HEK293 (cell line): ENCODE measurements around the gene GRB10.

Source experiments
- CTCF ChIA-PET: fragments of 350-600 bp; formaldehyde crosslinking; extraction: SDS; loops from one replicate; lab custom pipeline; 2021; ENCODE audit warnings: antibody characterized with exemption; lab: Yijun Ruan, JAX
- POLR2A ChIA-PET: fragments of 300-600 bp; formaldehyde crosslinking; extraction: SDS; loops from one replicate; lab custom pipeline; 2020; ENCODE audit warnings: antibody characterized with exemption, inconsistent platforms; lab: Yijun Ruan, JAX
- H3K27ac ChIP-seq: fragments of 200-500 bp; sonication (Bioruptor generic); 2 replicates; pipeline ENCODE4 v1.5.1; 2014; ENCODE audit warnings: low read depth, low read length, control low read depth, inconsistent platforms; ENCODE audit errors: extremely low read depth
- H3K36me3 ChIP-seq, 2 experiments: fragments of 200-500 bp in 1 of 2; sonication (Bioruptor generic) in 1 of 2; 1 replicate in 1 of 2; 2 replicates in 1 of 2; pipeline ENCODE4 v1.5.1; 2014 to 2017; ENCODE audit warnings: inconsistent platforms in 2 of 2, low read length in 2 of 2; ENCODE audit not compliant: control insufficient read depth in 2 of 2, insufficient read depth in 1 of 2
- H3K4me1 ChIP-seq: fragments of 200-500 bp; sonication (Bioruptor generic); 2 replicates; pipeline ENCODE4 v1.5.1; 2014; ENCODE audit warnings: mild to moderate bottlenecking, low read length, inconsistent platforms; ENCODE audit not compliant: control insufficient read depth, insufficient read depth
- H3K4me3 ChIP-seq: 2 replicates; pipeline ENCODE4 v1.5.1; 2011; ENCODE audit warnings: low read depth, mild to moderate bottlenecking, control low read depth, low read length, moderate library complexity
- H3K9me3 ChIP-seq: fragments of 200-500 bp; sonication (Bioruptor generic); 2 replicates; pipeline ENCODE4 v1.5.1; 2014; ENCODE audit warnings: low read depth, low read length, inconsistent platforms; ENCODE audit not compliant: control insufficient read depth, insufficient read depth
- PRDM1 ChIP-seq: fragments of 450-650 bp; formaldehyde crosslinking; IDR thresholded peaks from 2 replicates; pipeline ENCODE4; 2016; ENCODE audit warnings: missing biosample characterization, missing genetic modification characterization
- SP3 ChIP-seq: fragments of 450-650 bp; formaldehyde crosslinking; IDR thresholded peaks from 2 replicates; pipeline ENCODE4 v1.5.1; 2016; ENCODE audit warnings: missing biosample characterization, missing genetic modification characterization
- ZIC2 ChIP-seq: fragments of 450-650 bp; formaldehyde crosslinking; IDR thresholded peaks from 2 replicates; pipeline ENCODE4 v1.5.1; 2016; ENCODE audit warnings: missing biosample characterization, missing genetic modification characterization
- ZNF10 ChIP-seq: fragments of 450-650 bp; formaldehyde crosslinking; IDR thresholded peaks from 2 replicates; pipeline ENCODE4 v1.5.1; 2017; ENCODE audit warnings: missing biosample characterization, missing genetic modification characterization
- ZNF23 ChIP-seq: fragments of 450-650 bp; formaldehyde crosslinking; IDR thresholded peaks from 2 replicates; pipeline ENCODE4 v1.5.1; 2016; ENCODE audit warnings: missing biosample characterization, missing genetic modification characterization, borderline replicate concordance
- ZNF335 ChIP-seq: fragments of 450-650 bp; formaldehyde crosslinking; conservative IDR thresholded peaks from 2 replicates; pipeline ENCODE4 v1.5.1; 2016; ENCODE audit warnings: missing biosample characterization, missing genetic modification characterization
- ZNF391 ChIP-seq: fragments of 450-650 bp; formaldehyde crosslinking; IDR thresholded peaks from 2 replicates; pipeline ENCODE4 v1.5.1; 2016; ENCODE audit warnings: low read depth, missing biosample characterization, missing genetic modification characterization, borderline replicate concordance
- ZNF48 ChIP-seq: fragments of 450-650 bp; formaldehyde crosslinking; IDR thresholded peaks from 2 replicates; pipeline ENCODE4 v1.5.1; 2016; ENCODE audit warnings: missing biosample characterization, missing genetic modification characterization
- ZNF560 ChIP-seq: fragments of 450-650 bp; formaldehyde crosslinking; IDR thresholded peaks from 2 replicates; pipeline ENCODE4 v1.5.1; 2017; ENCODE audit warnings: missing biosample characterization, missing genetic modification characterization, borderline replicate concordance
- ZNF585B ChIP-seq: fragments of 450-650 bp; formaldehyde crosslinking; IDR thresholded peaks from 2 replicates; pipeline ENCODE4 v1.5.1; 2016; ENCODE audit warnings: missing biosample characterization, missing genetic modification characterization
- ZNF600 ChIP-seq: fragments of 450-650 bp; formaldehyde crosslinking; IDR thresholded peaks from 2 replicates; pipeline ENCODE4 v1.5.1; 2016; ENCODE audit warnings: missing biosample characterization, missing genetic modification characterization
- ZNF658 ChIP-seq: fragments of 450-650 bp; formaldehyde crosslinking; IDR thresholded peaks from 2 replicates; pipeline ENCODE4; 2016; ENCODE audit warnings: missing biosample characterization, missing genetic modification characterization
- ZNF670 ChIP-seq: fragments of 450-650 bp; formaldehyde crosslinking; IDR thresholded peaks from 2 replicates; pipeline ENCODE4 v1.5.1; 2016; ENCODE audit warnings: missing biosample characterization, missing genetic modification characterization, low read depth
- ZNF677 ChIP-seq: fragments of 450-650 bp; IDR thresholded peaks from 2 replicates; pipeline ENCODE4 v1.5.0; 2018; ENCODE audit warnings: missing biosample characterization, mild to moderate bottlenecking, missing genetic modification characterization, moderate library complexity
- ZNF701 ChIP-seq: fragments of 450-650 bp; formaldehyde crosslinking; IDR thresholded peaks from 2 replicates; pipeline ENCODE4 v1.5.1; 2016; ENCODE audit warnings: missing biosample characterization, missing genetic modification characterization
- ZNF791 ChIP-seq: fragments of 450-650 bp; formaldehyde crosslinking; IDR thresholded peaks from 2 replicates; pipeline ENCODE4 v1.5.1; 2016; ENCODE audit warnings: missing biosample characterization, missing genetic modification characterization
- ZNF837 ChIP-seq: fragments of 450-650 bp; formaldehyde crosslinking; IDR thresholded peaks from 2 replicates; pipeline ENCODE4 v1.5.1; 2016; ENCODE audit warnings: missing biosample characterization, missing genetic modification characterization
- ZSCAN30 ChIP-seq: fragments of 450-650 bp; IDR thresholded peaks from 2 replicates; pipeline ENCODE4 v1.5.1; 2018; ENCODE audit warnings: missing biosample characterization, mild to moderate bottlenecking, missing genetic modification characterization, moderate library complexity
- TF ChIP-seq, protein P1 (sequence below): fragments of 450-650 bp; formaldehyde crosslinking; IDR thresholded peaks from 2 replicates; pipeline ENCODE4 v1.5.1; 2016; ENCODE audit warnings: missing biosample characterization, missing genetic modification characterization
- TF ChIP-seq, protein P2 (sequence below): fragments of 450-650 bp; formaldehyde crosslinking; IDR thresholded peaks from 2 replicates; pipeline ENCODE4 v1.5.1; 2016; ENCODE audit warnings: missing biosample characterization, missing genetic modification characterization
- TF ChIP-seq, protein P3 (sequence below): fragments of 450-650 bp; formaldehyde crosslinking; IDR thresholded peaks from 2 replicates; pipeline ENCODE4 v1.5.1; 2016; ENCODE audit warnings: missing biosample characterization, missing genetic modification characterization
- TF ChIP-seq, protein P4 (sequence below): fragments of 450-650 bp; formaldehyde crosslinking; IDR thresholded peaks from 2 replicates; pipeline ENCODE4 v1.5.1; 2016; ENCODE audit warnings: missing biosample characterization, missing genetic modification characterization
- TF ChIP-seq, protein P5 (sequence below): fragments of 450-650 bp; formaldehyde crosslinking; IDR thresholded peaks from 2 replicates; pipeline ENCODE4 v1.5.1; 2016; ENCODE audit warnings: missing biosample characterization, missing genetic modification characterization
- TF ChIP-seq, protein P6 (sequence below): fragments of 450-650 bp; IDR thresholded peaks from 2 replicates; pipeline ENCODE4 v1.5.1; 2018; ENCODE audit warnings: missing biosample characterization, missing genetic modification characterization
- TF ChIP-seq, protein P7 (sequence below): fragments of 450-650 bp; formaldehyde crosslinking; IDR thresholded peaks from 2 replicates; pipeline ENCODE4 v1.5.1; 2017; ENCODE audit warnings: missing biosample characterization, missing genetic modification characterization

GRB10 gene

DNA sequence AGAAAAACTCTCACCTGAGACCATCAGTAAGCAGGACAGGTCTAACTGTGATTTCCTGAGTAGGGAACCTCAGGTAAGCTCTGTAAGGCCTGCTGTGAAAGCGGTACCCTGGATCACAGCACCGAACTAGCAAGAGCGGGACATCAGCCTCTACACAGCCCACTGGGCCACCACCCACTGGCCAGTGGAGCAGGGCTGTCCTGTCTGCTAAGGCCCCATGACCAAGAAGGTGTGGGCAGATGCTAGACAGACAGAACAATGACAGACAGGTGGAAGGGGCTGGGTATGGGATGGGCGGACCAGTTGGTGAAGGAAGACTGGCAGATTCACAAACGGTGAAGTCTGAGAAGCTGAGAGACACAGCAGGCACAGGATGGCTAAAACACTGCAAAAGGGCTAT is 138.1 kb downstream of the GRB10 start:
- CTCF ChIA-PET, result interaction anchor here (1.0 to 1.1 kb wide), 2 partner anchors 11 to 16 kb away, joined by 3 to 6 read pairs; no protein-coding TSS in a partner anchor
- H3K4me1 ChIP-seq, result no peaks in the 10 kb centered on the region
- POLR2A ChIA-PET, result no interaction called here
- TF ChIP-seq ZNF560 (no peak), ZNF391 (tag by site-specific recombination) (no peak), ZNF585B (tag by site-specific recombination) (no peak), ZNF658 (tag by site-specific recombination) (no peak), ZNF48 (tag by site-specific recombination) (no peak), ZNF335 (no peak), PRDM1 (tag by site-specific recombination) (no peak), ZSCAN30 (tag by site-specific recombination) (no peak)
- TF ChIP-seq, protein P1, sequence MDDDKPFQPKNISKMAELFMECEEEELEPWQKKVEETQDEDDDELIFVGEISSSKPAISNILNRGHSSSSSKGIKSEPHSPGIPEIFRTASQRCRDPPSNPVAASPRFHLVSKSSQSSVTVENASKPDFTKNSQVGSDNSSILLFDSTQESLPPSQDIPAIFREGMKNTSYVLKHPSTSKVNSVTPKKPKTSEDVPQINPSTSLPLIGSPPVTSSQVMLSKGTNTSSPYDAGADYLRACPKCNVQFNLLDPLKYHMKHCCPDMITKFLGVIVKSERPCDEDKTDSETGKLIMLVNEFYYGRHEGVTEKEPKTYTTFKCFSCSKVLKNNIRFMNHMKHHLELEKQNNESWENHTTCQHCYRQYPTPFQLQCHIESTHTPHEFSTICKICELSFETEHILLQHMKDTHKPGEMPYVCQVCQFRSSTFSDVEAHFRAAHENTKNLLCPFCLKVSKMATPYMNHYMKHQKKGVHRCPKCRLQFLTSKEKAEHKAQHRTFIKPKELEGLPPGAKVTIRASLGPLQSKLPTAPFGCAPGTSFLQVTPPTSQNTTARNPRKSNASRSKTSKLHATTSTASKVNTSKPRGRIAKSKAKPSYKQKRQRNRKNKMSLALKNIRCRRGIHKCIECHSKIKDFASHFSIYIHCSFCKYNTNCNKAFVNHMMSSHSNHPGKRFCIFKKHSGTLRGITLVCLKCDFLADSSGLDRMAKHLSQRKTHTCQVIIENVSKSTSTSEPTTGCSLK (tag by site-specific recombination), result no peak
- TF ChIP-seq, protein P2, sequence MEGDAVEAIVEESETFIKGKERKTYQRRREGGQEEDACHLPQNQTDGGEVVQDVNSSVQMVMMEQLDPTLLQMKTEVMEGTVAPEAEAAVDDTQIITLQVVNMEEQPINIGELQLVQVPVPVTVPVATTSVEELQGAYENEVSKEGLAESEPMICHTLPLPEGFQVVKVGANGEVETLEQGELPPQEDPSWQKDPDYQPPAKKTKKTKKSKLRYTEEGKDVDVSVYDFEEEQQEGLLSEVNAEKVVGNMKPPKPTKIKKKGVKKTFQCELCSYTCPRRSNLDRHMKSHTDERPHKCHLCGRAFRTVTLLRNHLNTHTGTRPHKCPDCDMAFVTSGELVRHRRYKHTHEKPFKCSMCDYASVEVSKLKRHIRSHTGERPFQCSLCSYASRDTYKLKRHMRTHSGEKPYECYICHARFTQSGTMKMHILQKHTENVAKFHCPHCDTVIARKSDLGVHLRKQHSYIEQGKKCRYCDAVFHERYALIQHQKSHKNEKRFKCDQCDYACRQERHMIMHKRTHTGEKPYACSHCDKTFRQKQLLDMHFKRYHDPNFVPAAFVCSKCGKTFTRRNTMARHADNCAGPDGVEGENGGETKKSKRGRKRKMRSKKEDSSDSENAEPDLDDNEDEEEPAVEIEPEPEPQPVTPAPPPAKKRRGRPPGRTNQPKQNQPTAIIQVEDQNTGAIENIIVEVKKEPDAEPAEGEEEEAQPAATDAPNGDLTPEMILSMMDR, result no peak
- TF ChIP-seq, protein P3, sequence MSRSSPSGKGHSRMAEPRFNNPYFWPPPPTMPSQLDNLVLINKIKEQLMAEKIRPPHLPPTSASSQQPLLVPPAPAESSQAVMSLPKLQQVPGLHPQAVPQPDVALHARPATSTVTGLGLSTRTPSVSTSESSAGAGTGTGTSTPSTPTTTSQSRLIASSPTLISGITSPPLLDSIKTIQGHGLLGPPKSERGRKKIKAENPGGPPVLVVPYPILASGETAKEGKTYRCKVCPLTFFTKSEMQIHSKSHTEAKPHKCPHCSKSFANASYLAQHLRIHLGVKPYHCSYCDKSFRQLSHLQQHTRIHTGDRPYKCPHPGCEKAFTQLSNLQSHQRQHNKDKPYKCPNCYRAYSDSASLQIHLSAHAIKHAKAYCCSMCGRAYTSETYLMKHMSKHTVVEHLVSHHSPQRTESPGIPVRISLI (tag by site-specific recombination), result no peak
- TF ChIP-seq, all 188 proteins: peak for 0
- no peak overlapping the region for H3K4me3 ChIP-seq
- H3K36me3 ChIP-seq, result peaks cover 0 to 4% of the 10 kb centered on the region in 2 experiments; a peak in 1 of 3 replicates
- H3K9me3 ChIP-seq, result no peaks in the 10 kb centered on the region
- no peak overlapping the region for H3K27ac ChIP-seq

DNA sequence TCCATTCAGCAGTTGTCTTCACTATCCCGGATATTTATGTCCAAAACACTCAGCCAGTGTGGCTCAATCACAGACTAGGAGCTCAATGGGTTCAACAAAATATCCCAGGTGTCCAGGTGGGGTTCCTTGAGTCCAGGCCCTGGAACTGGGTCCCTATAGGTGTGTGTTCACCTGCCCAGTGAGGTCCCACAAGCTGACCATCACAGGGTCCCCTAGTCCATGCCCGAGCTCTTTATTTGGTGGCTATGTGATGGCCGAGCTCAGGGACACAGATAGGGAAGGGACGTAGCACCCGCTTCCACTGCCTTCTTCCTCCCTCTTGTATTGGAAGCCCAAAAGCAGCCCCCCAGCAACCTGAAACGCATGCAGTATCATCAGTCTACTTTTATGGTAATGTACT is 138.6 kb downstream of the GRB10 start:
- Histone ChIP-seq H3K4me3 (no peak overlapping the region), H3K36me3 (peaks cover 0 to 4% of the 10 kb centered on the region in 2 experiments; a peak in 1 of 3 replicates), H3K9me3 (no peaks in the 10 kb centered on the region), H3K4me1 (no peaks in the 10 kb centered on the region), H3K27ac (no peak overlapping the region)
- CTCF ChIA-PET, result interaction anchor here (1.1 kb wide), 1 partner anchor 11 kb away, joined by 6 read pairs; no protein-coding TSS in a partner anchor
- POLR2A ChIA-PET, result no interaction called here
- TF ChIP-seq ZNF23 (tag by site-specific recombination) (no peak), ZIC2 (tag by site-specific recombination) (no peak), ZNF837 (tag by site-specific recombination) (no peak), ZNF677 (tag by site-specific recombination) (no peak), ZNF10 (tag by site-specific recombination) (no peak), SP3 (tag by site-specific recombination) (no peak), ZNF670 (no peak), ZNF791 (no peak), ZNF48 (tag by site-specific recombination) (no peak), ZNF701 (tag by site-specific recombination) (no peak), ZNF600 (no peak)
- TF ChIP-seq, protein P4, sequence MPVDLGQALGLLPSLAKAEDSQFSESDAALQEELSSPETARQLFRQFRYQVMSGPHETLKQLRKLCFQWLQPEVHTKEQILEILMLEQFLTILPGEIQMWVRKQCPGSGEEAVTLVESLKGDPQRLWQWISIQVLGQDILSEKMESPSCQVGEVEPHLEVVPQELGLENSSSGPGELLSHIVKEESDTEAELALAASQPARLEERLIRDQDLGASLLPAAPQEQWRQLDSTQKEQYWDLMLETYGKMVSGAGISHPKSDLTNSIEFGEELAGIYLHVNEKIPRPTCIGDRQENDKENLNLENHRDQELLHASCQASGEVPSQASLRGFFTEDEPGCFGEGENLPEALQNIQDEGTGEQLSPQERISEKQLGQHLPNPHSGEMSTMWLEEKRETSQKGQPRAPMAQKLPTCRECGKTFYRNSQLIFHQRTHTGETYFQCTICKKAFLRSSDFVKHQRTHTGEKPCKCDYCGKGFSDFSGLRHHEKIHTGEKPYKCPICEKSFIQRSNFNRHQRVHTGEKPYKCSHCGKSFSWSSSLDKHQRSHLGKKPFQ (tag by site-specific recombination), result no peak
- TF ChIP-seq, protein P5, sequence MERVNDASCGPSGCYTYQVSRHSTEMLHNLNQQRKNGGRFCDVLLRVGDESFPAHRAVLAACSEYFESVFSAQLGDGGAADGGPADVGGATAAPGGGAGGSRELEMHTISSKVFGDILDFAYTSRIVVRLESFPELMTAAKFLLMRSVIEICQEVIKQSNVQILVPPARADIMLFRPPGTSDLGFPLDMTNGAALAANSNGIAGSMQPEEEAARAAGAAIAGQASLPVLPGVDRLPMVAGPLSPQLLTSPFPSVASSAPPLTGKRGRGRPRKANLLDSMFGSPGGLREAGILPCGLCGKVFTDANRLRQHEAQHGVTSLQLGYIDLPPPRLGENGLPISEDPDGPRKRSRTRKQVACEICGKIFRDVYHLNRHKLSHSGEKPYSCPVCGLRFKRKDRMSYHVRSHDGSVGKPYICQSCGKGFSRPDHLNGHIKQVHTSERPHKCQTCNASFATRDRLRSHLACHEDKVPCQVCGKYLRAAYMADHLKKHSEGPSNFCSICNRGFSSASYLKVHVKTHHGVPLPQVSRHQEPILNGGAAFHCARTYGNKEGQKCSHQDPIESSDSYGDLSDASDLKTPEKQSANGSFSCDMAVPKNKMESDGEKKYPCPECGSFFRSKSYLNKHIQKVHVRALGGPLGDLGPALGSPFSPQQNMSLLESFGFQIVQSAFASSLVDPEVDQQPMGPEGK (tag by site-specific recombination), result no peak
- TF ChIP-seq, protein P6, sequence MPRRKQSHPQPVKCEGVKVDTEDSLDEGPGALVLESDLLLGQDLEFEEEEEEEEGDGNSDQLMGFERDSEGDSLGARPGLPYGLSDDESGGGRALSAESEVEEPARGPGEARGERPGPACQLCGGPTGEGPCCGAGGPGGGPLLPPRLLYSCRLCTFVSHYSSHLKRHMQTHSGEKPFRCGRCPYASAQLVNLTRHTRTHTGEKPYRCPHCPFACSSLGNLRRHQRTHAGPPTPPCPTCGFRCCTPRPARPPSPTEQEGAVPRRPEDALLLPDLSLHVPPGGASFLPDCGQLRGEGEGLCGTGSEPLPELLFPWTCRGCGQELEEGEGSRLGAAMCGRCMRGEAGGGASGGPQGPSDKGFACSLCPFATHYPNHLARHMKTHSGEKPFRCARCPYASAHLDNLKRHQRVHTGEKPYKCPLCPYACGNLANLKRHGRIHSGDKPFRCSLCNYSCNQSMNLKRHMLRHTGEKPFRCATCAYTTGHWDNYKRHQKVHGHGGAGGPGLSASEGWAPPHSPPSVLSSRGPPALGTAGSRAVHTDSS, result no peak
- TF ChIP-seq, protein P7, sequence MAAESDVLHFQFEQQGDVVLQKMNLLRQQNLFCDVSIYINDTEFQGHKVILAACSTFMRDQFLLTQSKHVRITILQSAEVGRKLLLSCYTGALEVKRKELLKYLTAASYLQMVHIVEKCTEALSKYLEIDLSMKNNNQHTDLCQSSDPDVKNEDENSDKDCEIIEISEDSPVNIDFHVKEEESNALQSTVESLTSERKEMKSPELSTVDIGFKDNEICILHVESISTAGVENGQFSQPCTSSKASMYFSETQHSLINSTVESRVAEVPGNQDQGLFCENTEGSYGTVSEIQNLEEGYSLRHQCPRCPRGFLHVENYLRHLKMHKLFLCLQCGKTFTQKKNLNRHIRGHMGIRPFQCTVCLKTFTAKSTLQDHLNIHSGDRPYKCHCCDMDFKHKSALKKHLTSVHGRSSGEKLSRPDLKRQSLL (tag by site-specific recombination), result no peak
